ENCODE results near the gene HS3ST3A1. TPM values are rescaled to one million over a fixed set of nuclear protein-coding genes. Genes with fewer than 3 reads are reported as not detected.

The HS3ST3A1 gene
- total and polyA plus RNA-seq, 2 of the 8 experiments (the other 6 are each of a cell fraction or from before 2014, with no cell fraction given) = 5.4 to 5.7 TPM

DNA sequence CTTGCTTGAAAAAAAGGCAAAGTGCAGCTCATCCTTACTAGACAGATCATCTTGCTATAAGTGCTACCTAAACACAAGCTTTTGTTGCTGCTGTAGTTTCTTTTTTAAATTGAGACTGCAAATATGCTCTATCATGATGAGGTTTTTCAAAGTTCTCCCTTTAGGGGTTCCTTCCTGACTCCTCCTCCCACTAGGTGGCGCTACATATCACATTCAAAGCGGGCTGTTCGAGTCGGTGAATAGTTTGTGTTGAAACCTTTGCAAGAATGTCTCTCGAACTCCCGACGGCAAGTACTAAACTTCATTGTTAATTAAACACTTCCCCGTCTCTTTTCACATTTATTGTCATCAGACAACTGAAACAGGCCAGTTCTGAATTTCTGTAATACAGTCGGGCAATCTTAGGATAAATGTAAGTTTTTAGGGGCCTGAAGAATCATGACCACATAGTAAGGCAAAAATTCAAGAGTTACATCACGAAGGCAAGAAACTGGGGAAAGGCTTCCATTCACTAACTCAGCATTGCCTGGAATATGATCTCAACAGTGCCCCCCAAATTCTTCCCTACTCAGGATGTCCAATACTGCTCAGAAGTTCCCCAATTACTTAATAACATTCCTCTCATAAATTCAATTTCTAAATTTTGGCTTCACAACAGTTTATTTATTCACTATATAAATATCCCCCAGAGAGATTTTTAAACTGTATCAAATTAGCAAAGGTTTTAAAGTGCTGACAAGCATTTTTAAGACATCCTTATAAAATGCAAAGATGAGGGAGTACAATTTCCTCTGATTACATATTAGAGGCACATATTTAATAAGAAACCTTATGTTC lies 6.7 kb downstream of the HS3ST3A1 start:
- Histone ChIP-seq H3K18ac (ENCODE audit: extremely low read depth, low read length) (no peak overlapping the region), H4K91ac (replicated peaks; ENCODE audit: insufficient read length, low read length) (no peak overlapping the region), H3K23me2 (ENCODE audit: low read depth, low read length) (no peaks in the 10 kb centered on the region), H3K9ac (replicated peaks in 1 of 4; ENCODE audit: extremely low read depth in 1 of 4, low read depth in 3 of 4, low read length in 3 of 4) (no peak overlapping the region), H3K56ac (replicated peaks; ENCODE audit: insufficient read length, low read depth, low read length) (no peak overlapping the region), H2BK120ac (replicated peaks; ENCODE audit: low read depth, low read length) (no peak overlapping the region), H4K5ac (ENCODE audit: insufficient read length, low read depth, low read length) (no peak overlapping the region), H3K27me3 (replicated peaks in 1 of 4; ENCODE audit: control insufficient read depth in 3 of 4, extremely low read depth in 1 of 4, insufficient read depth in 3 of 4, low read length in 3 of 4) (peaks cover 0 to 4% (median 1%) of the 10 kb centered on the region in 4 experiments; a peak in 4 of 7 replicates), H3K79me1 (ENCODE audit: low read depth, low read length) (no peaks in the 10 kb centered on the region; the same call in 1 of the 2 replicates), H3K9me3 (ENCODE audit: insufficient read depth in 2 of 2, low read depth in 1 of 2, low read length in 1 of 2) (no peaks in the 10 kb centered on the region), H3K4ac (replicated peaks; ENCODE audit: insufficient read length, low read depth, low read length) (no peak overlapping the region), H4K8ac (ENCODE audit: extremely low read depth, insufficient read depth, low read length) (no peak overlapping the region), H3K36me3 (ENCODE audit: control insufficient read depth in 2 of 4, insufficient read depth in 4 of 4, low read length in 3 of 4) (no peaks in the 10 kb centered on the region), H2BK12ac (ENCODE audit: low read depth, low read length) (no peak overlapping the region), H2BK20ac (ENCODE audit: low read length) (no peak overlapping the region), H2AFZ (ENCODE audit: low read length) (0 out of 2 replicates have a peak overlapping the region, but pooled peaks have one; percentile 30), H3K23ac (ENCODE audit: insufficient read length) (no peak overlapping the region), H3K79me2 (ENCODE audit: control insufficient read depth in 1 of 2, insufficient read depth in 2 of 2, low read length in 2 of 2) (no peaks in the 10 kb centered on the region), H2AK5ac (ENCODE audit: low read depth, low read length) (no peak overlapping the region), H3K27ac (ENCODE audit: low read depth, low read length) (no peak overlapping the region), H3K4me2 (ENCODE audit: insufficient read depth in 1 of 2, low read depth in 2 of 2, low read length in 2 of 2) (no peak overlapping the region; a peak in 1 of 4 replicates), H3K4me1 (replicated peaks in 1 of 4; ENCODE audit: control insufficient read depth in 3 of 4, insufficient read depth in 4 of 4, low read length in 3 of 4) (no peaks in the 10 kb centered on the region; a peak in 2 of 7 replicates), H2BK5ac (ENCODE audit: low read depth, low read length) (no peak overlapping the region), H3K14ac (ENCODE audit: insufficient read length) (no peak overlapping the region), H3K4me3 (ENCODE audit: extremely low read depth in 1 of 4, insufficient read depth in 2 of 4, low read depth in 3 of 4, low read length in 4 of 4) (peak overlapping the region in 1 of 4 experiments; percentile 25; a peak in 1 of 8 replicates), H4K20me1 (replicated peaks in 1 of 2; ENCODE audit: control insufficient read depth in 1 of 2, insufficient read depth in 2 of 2, low read length in 2 of 2) (peaks cover 0 to 1% of the 10 kb centered on the region in 2 experiments), H2BK15ac (ENCODE audit: low read length) (no peak overlapping the region)
- DNase-seq (ENCODE audit: low read depth in 1 of 2, low spot score in 2 of 2) = peak; percentile 31 to 80
- FAIRE-seq = peak; percentile 86
- 29% methylated on average over 10 of the region's 10 CpGs; no CpG with 5 or more reads in 1 of the 2 experiments for WGBS, 2 experiments (ENCODE audit: extremely low coverage in 1 of 2, insufficient coverage in 1 of 2, insufficient read length in 1 of 2, insufficient replicate concordance in 2 of 2, low coverage in 1 of 2, low lambda C conversion rate in 2 of 2, missing lambda C conversion rate in 1 of 2)
- ChIA-PET POLR2A (ENCODE audit: partially characterized antibody) (interaction anchor here (1.0 kb wide), 1 partner anchor 19 kb away, joined by 4 read pairs; no protein-coding TSS in a partner anchor), CTCF (ENCODE audit: partially characterized antibody) (interaction anchor here (0.6 to 2.8 kb wide), 15 partner anchors 8 to 1332 kb away, joined by 3 to 11 read pairs (median 4); partner anchors contain the start of gene HS3ST3B1)
- no peak for TF ChIP-seq FOSL1 (IDR thresholded peaks at IDR 0.05; ENCODE audit: insufficient read depth, low read depth, low read length)
- no peak for TF ChIP-seq TAF1 (IDR thresholded peaks at IDR 0.05; ENCODE audit: low read depth, low read length)
- TF ChIP-seq POLR2AphosphoS5 (IDR thresholded peaks at IDR 0.05; ENCODE audit: low read depth, low read length) = no peak
- TF ChIP-seq BCL11A (IDR thresholded peaks at IDR 0.05; ENCODE audit: low read depth in 2 of 2, low read length in 2 of 2) = no peak
- TF ChIP-seq ZNF274 (IDR thresholded peaks at IDR 0.05; ENCODE audit: borderline replicate concordance, extremely low read depth, low read length) = no peak
- no peak for TF ChIP-seq TBP (IDR thresholded peaks at IDR 0.05; ENCODE audit: low read depth, low read length)
- TF ChIP-seq RNF2 (IDR thresholded peaks at IDR 0.05; ENCODE audit: borderline replicate concordance, low read depth, low read length, missing control alignments, poor library complexity, severe bottlenecking) = no peak
- no peak for TF ChIP-seq TAF7 (optimal IDR thresholded peaks at IDR 0.05; ENCODE audit: borderline replicate concordance, low read depth, low read length)
- TF ChIP-seq CEBPB (IDR thresholded peaks at IDR 0.05; ENCODE audit: low read depth, low read length) = no peak
- TF ChIP-seq KDM4A (IDR thresholded peaks at IDR 0.05; ENCODE audit: low read depth, low read length, severe bottlenecking) = no peak
- no peak for TF ChIP-seq SAP30 (IDR thresholded peaks at IDR 0.05; ENCODE audit: insufficient read depth, insufficient replicate concordance, low read length)
- TF ChIP-seq TCF12 (IDR thresholded peaks at IDR 0.05; ENCODE audit: low read depth, low read length) = no peak
